Upper lobe of left lung (tissue), 4 donors: Measurements from ENCODE around the gene SDK1.

Experiments
- EP300 ChIP-seq, 4 donors: sonication (generic); formaldehyde crosslinking; IDR thresholded peaks; one replicate each; pipeline ENCODE4 v1.5.1; 2017; ENCODE audit warnings: antibody characterized with exemption in 4 of 4, control low read depth in 2 of 4
- TF ChIP-seq, protein P1 (sequence below), 6 experiments: fragments of 450-650 bp in 4 of 6; fragments of 200-600 bp in 2 of 6; sonication (generic) in 2 of 6; IDR thresholded peaks; one replicate each; pipeline ENCODE4 v1.5.1; 2016 to 2019; ENCODE audit warnings: antibody characterized with exemption in 6 of 6

DNA sequence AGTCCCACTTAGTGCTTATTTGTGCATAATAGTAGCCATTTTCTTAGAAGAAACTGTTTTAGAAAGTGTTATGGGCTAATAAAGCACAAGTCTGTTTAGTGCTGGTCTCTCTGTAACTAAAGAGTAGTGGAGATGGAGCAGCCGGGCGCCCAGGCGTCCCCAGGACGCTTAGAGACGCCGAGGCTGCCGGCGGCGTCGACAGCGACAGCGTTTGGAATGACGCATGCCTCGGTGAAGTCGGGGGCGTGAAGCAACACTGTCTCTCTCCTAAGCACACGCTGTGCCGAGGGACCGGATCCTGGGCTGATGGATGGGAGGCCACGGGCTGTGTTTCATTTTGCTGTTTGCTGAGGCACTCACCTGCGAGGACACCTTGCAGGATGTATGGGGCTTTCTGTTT lies 792.4 kb downstream of the SDK1 start:
- TF ChIP-seq, protein P1, sequence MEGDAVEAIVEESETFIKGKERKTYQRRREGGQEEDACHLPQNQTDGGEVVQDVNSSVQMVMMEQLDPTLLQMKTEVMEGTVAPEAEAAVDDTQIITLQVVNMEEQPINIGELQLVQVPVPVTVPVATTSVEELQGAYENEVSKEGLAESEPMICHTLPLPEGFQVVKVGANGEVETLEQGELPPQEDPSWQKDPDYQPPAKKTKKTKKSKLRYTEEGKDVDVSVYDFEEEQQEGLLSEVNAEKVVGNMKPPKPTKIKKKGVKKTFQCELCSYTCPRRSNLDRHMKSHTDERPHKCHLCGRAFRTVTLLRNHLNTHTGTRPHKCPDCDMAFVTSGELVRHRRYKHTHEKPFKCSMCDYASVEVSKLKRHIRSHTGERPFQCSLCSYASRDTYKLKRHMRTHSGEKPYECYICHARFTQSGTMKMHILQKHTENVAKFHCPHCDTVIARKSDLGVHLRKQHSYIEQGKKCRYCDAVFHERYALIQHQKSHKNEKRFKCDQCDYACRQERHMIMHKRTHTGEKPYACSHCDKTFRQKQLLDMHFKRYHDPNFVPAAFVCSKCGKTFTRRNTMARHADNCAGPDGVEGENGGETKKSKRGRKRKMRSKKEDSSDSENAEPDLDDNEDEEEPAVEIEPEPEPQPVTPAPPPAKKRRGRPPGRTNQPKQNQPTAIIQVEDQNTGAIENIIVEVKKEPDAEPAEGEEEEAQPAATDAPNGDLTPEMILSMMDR (IDR thresholded peaks at IDR 0.05): no peak
- TF ChIP-seq EP300 (IDR thresholded peaks at IDR 0.05): no peak
